Stomach (tissue), 9 donors: ENCODE measurements around the gene ZNF775. TPM values are rescaled to one million over a fixed set of nuclear protein-coding genes. Genes with fewer than 3 reads are reported as not detected.

Source experiments
- DNase-seq, 2 donors: peaks; one replicate each; pipeline versions ENCODE4 v3.0.0 to v3.0.0-alpha.2; 2013 to 2019
- H3K27ac ChIP-seq, 5 donors: fragments of 200-600 bp in 4 of 5; sonication (generic) in 4 of 5; one replicate each; pipeline ENCODE4 v1.5.1; 2013 to 2019; ENCODE audit warnings: mild to moderate bottlenecking in 1 of 5, moderate library complexity in 1 of 5
- H3K27me3 ChIP-seq, 3 donors: fragments of 200-600 bp; sonication (generic); one replicate each; pipeline ENCODE4 v1.5.1; 2017 to 2019; ENCODE audit warnings: mixed run types in 1 of 3
- H3K36me3 ChIP-seq, 4 donors: fragments of 200-600 bp; sonication (generic); 1 replicate in 3 of 4; 2 replicates in 1 of 4; pipeline ENCODE4 v1.5.1; 2016 to 2019
- H3K4me1 ChIP-seq, 4 donors: fragments of 200-600 bp; sonication (generic); one replicate each; pipeline ENCODE4 v1.5.1; 2016 to 2019
- H3K4me3 ChIP-seq, 4 donors: fragments of 200-600 bp; sonication (generic) in 3 of 4; one replicate each; pipeline ENCODE4 v1.5.1; 2016 to 2019; ENCODE audit warnings: mild to moderate bottlenecking in 1 of 4
- H3K9me3 ChIP-seq, 4 donors: fragments of 200-600 bp; sonication (generic); one replicate each; pipeline ENCODE4 v1.5.1; 2016 to 2019
- CTCF ChIP-seq, 7 experiments: fragments of 450-650 bp in 4 of 7; fragments of 200-600 bp in 3 of 7; sonication (generic) in 3 of 7; IDR thresholded peaks; one replicate each; pipeline ENCODE4 v1.5.1; 2016 to 2019; ENCODE audit warnings: antibody characterized with exemption in 7 of 7, control low read depth in 2 of 7, mild to moderate bottlenecking in 1 of 7
- EP300 ChIP-seq: sonication (generic); formaldehyde crosslinking; IDR thresholded peaks from one replicate; pipeline ENCODE4 v1.6.1; 2017; ENCODE audit warnings: antibody characterized with exemption
- POLR2A ChIP-seq, 4 donors: fragments of 450-650 bp; IDR thresholded peaks; one replicate each; pipeline ENCODE4 v1.6.1; 2016; ENCODE audit warnings: antibody characterized with exemption in 4 of 4, control low read depth in 2 of 4, mild to moderate bottlenecking in 1 of 4, moderate library complexity in 1 of 4
- POLR2AphosphoS5 ChIP-seq, 3 donors: sonication (generic); formaldehyde crosslinking; IDR thresholded peaks; one replicate each; pipeline ENCODE4 v1.6.1; 2016; ENCODE audit warnings: antibody characterized with exemption in 3 of 3
- WGBS, 5 donors: extraction: QIAGEN DNeasy Blood & Tissue Kit in 3 of 5; methylation state at CpG; one replicate each; pipeline versions ENCODE4 v1.1.5 to v1.1.7; 2013 to 2018; 5-methylcytosine and 5-hydroxymethylcytosine counted together
- intact Hi-C: fragments of 100-400 bp; cut with DNase I; formaldehyde crosslinking; loops from one replicate; pipeline ENCODE4 v1.15.1; 2023; ENCODE audit warnings: low total_unique reads
- polyA plus RNA-seq, 3 donors: library from polyadenylated mRNA; stranded (reverse); fragments of 200-250 nt; gene quantifications; one replicate each; pipeline ENCODE4 v1.2.3, GENCODE V29; 2013
- total RNA-seq, 5 donors: library from RNA; depleted of rRNA; stranded (reverse); fragments of >200 nt; gene quantifications; one replicate each; pipeline versions ENCODE4 v1.1.0 to v1.2.3, GENCODE V29; 2014 to 2016
- donor health status: healthy with polysubstance abuse.
- donor health status: Bipolar disorder and iron deficiency.
- donor health status: healthy.

ZNF775 gene
- total and polyA plus RNA-seq, 8 donors = 1.8 to 17.0 (median 2.5) TPM; not detected in 2

GRCh38 chr7:150439967-150440366 is 60.8 kb downstream of the ZNF775 start:
- Histone ChIP-seq H3K4me3 (no peak overlapping the region), H3K9me3 (peaks cover 0 to 19% (median 14%) of the 10 kb centered on the region in 4 donors), H3K27ac (no peak overlapping the region), H3K27me3 (no peaks in the 10 kb centered on the region), H3K4me1 (no peaks in the 10 kb centered on the region), H3K36me3 (no peaks in the 10 kb centered on the region)
- TF ChIP-seq POLR2A (IDR thresholded peaks at IDR 0.05) (no peak), EP300 (no peak), CTCF (IDR thresholded peaks at IDR 0.05) (no peak), POLR2AphosphoS5 (IDR thresholded peaks at IDR 0.05) (no peak)
- WGBS, 5 donors = 60 to 63% (median 60%) methylated on average over 2 of the region's 2 CpGs
- DNase-seq = no peak
- intact Hi-C loops = no loop called here

- peaks cover 0 to 19% (median 14%) of the 10 kb centered on the region in 4 donors for H3K9me3 ChIP-seq
- H3K4me3 ChIP-seq = no peak overlapping the region
- no peak overlapping the region for H3K27ac ChIP-seq
- no peaks in the 10 kb centered on the region for H3K36me3 ChIP-seq
- H3K27me3 ChIP-seq = no peaks in the 10 kb centered on the region
- no peaks in the 10 kb centered on the region for H3K4me1 ChIP-seq
- TF ChIP-seq POLR2AphosphoS5 (IDR thresholded peaks at IDR 0.05) = no peak
- no peak for TF ChIP-seq EP300
- TF ChIP-seq CTCF (IDR thresholded peaks at IDR 0.05) = no peak
- no peak for TF ChIP-seq POLR2A (IDR thresholded peaks at IDR 0.05)
- DNase-seq = no peak
- intact Hi-C loops = no loop called here
Observed at GRCh38 chr7:150441524-150441923, 62.4 kb downstream of the ZNF775 start.

- Histone ChIP-seq H3K36me3 (no peaks in the 10 kb centered on the region), H3K4me1 (no peaks in the 10 kb centered on the region), H3K4me3 (no peak overlapping the region), H3K27me3 (no peaks in the 10 kb centered on the region), H3K9me3 (peaks cover 0 to 19% (median 14%) of the 10 kb centered on the region in 4 donors), H3K27ac (no peak overlapping the region)
- no peak for DNase-seq
- 93 to 97% (median 95%) methylated on average over 20 of the region's 20 CpGs for WGBS, 5 donors
- intact Hi-C loops = no loop called here
- TF ChIP-seq POLR2AphosphoS5 (IDR thresholded peaks at IDR 0.05) = no peak
Observed at GRCh38 chr7:150442811-150443210, 63.7 kb downstream of the ZNF775 start.

- Histone ChIP-seq H3K9me3 (peaks cover 0 to 19% (median 14%) of the 10 kb centered on the region in 4 donors), H3K36me3 (no peaks in the 10 kb centered on the region), H3K27me3 (no peaks in the 10 kb centered on the region), H3K4me1 (peaks cover 0 to 9% (median 3%) of the 10 kb centered on the region in 4 donors), H3K4me3 (no peak overlapping the region), H3K27ac (no peak overlapping the region)
- WGBS, 5 donors = 78 to 86% (median 83%) methylated on average over 16 to 18 of the region's 18 CpGs
- DNase-seq = no peak
- TF ChIP-seq POLR2AphosphoS5 (IDR thresholded peaks at IDR 0.05) = no peak
- TF ChIP-seq EP300 = no peak
- no peak for TF ChIP-seq CTCF (IDR thresholded peaks at IDR 0.05)
- TF ChIP-seq POLR2A (IDR thresholded peaks at IDR 0.05) = no peak
- intact Hi-C loops = no loop called here
Observed at GRCh38 chr7:150443793-150444540, 64.8 kb downstream of the ZNF775 start.
